Inflammatory macrophage treated with lipopolysaccharide for 1 hour (primary cell): Measurements from ENCODE around the gene TSPAN14.
"Not testable (repeated sequence)": the region's sequence is repeated elsewhere in the genome, so short reads cannot be mapped to it uniquely, and the experiment has no call there.

Source experiments
- DNase-seq, 2 donors: peaks; one replicate each; pipeline ENCODE4 v3.0.0-alpha.2; 2020 to 2022

The TSPAN14 gene

GRCh38 chr10:80453842-80454512 lies at the start of gene TSPAN14:
TSS of gene TSPAN14 (plus strand) at chr10:80454310. CDS start at chr10:80489234, 34,924 bp downstream.
- peak; percentile 82 to 84 for DNase-seq

- DNase-seq, result no peak
Observed at GRCh38 chr10:80405035-80405434, 49.1 kb upstream of the TSPAN14 start.

- no peak for DNase-seq
Observed at GRCh38 chr10:80405626-80406025, 48.5 kb upstream of the TSPAN14 start.

GRCh38 chr10:80406204-80406603 lies 47.9 kb upstream of the TSPAN14 start:
- no peak for DNase-seq

DNA sequence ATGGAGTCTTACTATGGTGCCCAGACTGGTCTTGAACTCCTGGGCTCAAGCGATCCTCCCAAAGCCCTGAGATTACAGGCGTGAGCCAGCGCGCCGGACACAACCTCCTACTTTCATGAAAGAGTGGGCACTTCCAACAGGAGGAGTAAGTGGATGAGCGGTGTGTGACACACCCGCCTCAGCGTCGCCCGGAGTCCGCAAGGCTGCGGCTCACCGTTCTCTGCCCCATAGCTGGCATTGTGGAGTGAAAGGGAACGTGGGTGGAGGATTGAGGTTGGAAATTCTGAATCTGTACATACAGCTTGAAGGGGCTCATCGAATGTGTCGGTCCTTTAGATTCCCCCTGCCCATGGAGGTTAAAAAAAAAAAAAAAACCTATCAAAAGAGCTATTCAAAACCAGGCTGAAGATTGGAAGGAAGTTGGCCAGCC lies 46.3 kb upstream of the TSPAN14 start:
- DNase-seq, result peak; percentile 36 to 58

GRCh38 chr10:80408242-80409101 lies 45.6 kb upstream of the TSPAN14 start, which contains the start of gene PRXL2A:
TSS of gene PRXL2A (plus strand) at chr10:80408551. CDS start at chr10:80420468, 11,917 bp downstream.
- peak; percentile 70 to 73 for DNase-seq

GRCh38 chr10:80409121-80409520 lies 45.0 kb upstream of the TSPAN14 start:
- DNase-seq, result no peak

GRCh38 chr10:80410122-80410521 lies 44.0 kb upstream of the TSPAN14 start:
- DNase-seq, result no peak

GRCh38 chr10:80410578-80411145 lies 43.4 kb upstream of the TSPAN14 start:
- DNase-seq, result no peak

- DNase-seq, result no peak
Observed at GRCh38 chr10:80411267-80411668, 42.8 kb upstream of the TSPAN14 start.

DNA sequence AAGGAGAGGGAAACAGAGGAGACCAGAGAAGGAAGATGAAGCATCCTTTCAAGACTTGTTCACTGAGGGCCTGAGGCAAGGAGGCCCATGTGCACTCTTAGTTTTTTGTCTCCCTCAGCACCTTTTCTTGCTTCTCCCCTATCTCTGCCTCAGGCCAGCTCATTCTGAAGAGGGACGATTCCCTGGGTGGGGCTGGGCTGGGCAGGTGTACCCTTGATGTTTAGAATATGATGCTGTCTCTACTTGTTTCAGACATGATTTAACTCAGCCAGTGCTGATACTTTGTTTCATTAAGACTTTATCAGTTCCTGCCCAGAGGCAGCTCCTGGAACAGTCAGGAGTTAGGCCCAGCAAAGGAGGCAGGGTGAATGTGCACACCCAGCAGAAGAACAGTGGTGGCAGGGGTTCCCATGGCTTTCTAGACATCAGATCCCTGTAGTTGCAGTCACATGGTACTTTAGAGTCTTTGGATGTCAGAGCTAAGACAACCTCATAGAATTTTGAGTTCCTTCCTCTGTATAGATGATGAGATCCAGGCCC lies 42.4 kb upstream of the TSPAN14 start:
- DNase-seq, result no peak

DNA sequence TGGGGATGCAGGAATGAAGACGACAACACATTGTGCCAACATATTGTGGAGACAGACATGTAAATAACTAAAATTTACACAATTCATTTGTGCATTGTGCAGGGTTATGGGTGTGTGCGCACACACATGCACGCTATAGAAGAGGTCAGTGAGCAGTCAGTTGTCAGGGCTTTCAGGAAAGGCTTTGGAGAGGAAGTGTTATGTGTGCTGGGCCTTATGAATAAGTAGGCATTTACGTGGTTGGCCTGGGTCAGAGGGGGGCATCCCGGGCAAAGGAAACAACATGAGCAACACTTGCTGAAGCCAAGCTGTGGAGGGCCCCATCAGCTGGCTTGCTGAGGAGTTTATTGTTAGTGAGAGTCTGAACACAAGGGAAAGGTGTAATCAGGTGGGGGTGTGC lies 41.6 kb upstream of the TSPAN14 start:
- DNase-seq, result no peak

GRCh38 chr10:80413271-80413996 lies 40.7 kb upstream of the TSPAN14 start:
- peak; percentile 58 to 85 for DNase-seq

GRCh38 chr10:80414142-80414895 lies 39.8 kb upstream of the TSPAN14 start:
- DNase-seq, result no peak

GRCh38 chr10:80415734-80416478 lies 38.2 kb upstream of the TSPAN14 start:
- DNase-seq, result no peak

DNA sequence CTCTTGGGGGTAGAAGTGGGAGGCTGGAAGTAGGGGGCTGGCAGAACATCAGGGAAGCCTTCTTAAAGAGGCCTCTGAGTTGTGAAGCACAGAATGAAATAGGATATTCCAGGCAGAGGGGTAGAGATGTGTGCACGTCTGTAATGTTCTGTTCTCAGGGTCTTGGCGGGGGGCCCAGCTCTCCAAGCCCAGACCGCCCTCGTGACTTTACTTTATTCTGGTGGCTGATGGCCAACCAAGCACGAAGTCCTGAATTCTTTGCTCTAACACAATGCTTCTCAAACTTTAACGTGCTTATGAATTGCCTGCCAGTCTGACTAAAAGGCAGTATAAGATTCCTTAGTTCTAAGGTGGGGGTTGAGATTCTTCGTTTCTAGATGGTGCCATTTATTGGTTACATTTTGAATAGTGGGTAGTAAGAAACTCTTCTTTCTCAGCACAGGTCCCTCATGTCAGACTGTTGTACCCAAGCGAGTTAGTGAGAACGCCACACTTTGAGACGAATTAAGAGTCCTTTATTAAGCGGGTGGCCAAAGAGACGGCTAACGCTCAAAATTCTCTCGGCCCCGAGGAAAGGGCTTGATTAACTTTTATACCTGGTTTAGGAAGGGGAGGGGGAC lies 37.5 kb upstream of the TSPAN14 start:
- no peak for DNase-seq

DNA sequence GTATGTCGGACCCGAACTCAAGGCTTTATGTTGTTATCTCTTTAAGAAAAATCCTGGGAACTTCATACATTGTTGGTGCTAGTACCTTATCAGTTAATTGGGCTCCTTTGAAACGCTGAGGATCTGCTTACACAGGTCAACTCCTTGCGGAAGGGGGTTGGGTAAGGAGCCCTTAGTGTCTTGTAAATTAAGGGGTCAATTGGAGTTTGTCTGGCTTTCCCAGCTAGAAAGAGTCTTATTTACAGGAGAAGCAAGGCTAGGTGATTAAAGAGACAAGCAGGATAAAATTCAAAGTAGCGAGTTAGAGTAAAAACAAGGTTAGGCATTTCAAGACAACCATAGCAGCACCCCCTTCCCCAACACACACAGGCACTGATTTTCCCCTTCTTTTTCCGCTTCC lies 36.9 kb upstream of the TSPAN14 start:
- not testable (repeated sequence) for DNase-seq

- no peak for DNase-seq
Observed at GRCh38 chr10:80421050-80421706, 32.9 kb upstream of the TSPAN14 start.

- peak; percentile 51 to 62 for DNase-seq
Observed at GRCh38 chr10:80421707-80422536, 32.2 kb upstream of the TSPAN14 start.
